ENCODE results near the gene YOD1.

Gene YOD1

GRCh38 chr1:207027206-207027777, 23.7 kb downstream of the YOD1 start:
- no peak overlapping the region for H3K4me3 ChIP-seq (ENCODE audit: low read depth, low read length)
- no peak for DNase-seq (ENCODE audit: low read depth)
- no peak for TF ChIP-seq CTCF (conservative IDR thresholded peaks at IDR 0.05; ENCODE audit: low read depth, low read length)

GRCh38 chr1:207026104-207026534, 24.9 kb downstream of the YOD1 start:
- no peak overlapping the region for H3K4me3 ChIP-seq (ENCODE audit: low read depth, low read length)
- DNase-seq (ENCODE audit: low read depth) = no peak
- no peak for TF ChIP-seq CTCF (conservative IDR thresholded peaks at IDR 0.05; ENCODE audit: low read depth, low read length)

- H3K4me3 ChIP-seq (ENCODE audit: low read depth, low read length) = no peak overlapping the region
- no peak for TF ChIP-seq CTCF (conservative IDR thresholded peaks at IDR 0.05; ENCODE audit: low read depth, low read length)
- peak; percentile 39 for DNase-seq (ENCODE audit: low read depth)
Observed at GRCh38 chr1:207025146-207025880, 25.7 kb downstream of the YOD1 start.

GRCh38 chr1:207024202-207025145, 26.5 kb downstream of the YOD1 start:
- no peak for DNase-seq (ENCODE audit: low read depth)
- H3K4me3 ChIP-seq (ENCODE audit: low read depth, low read length) = no peak overlapping the region
- no peak for TF ChIP-seq CTCF (conservative IDR thresholded peaks at IDR 0.05; ENCODE audit: low read depth, low read length)

- H3K4me3 ChIP-seq (ENCODE audit: low read depth, low read length) = no peak overlapping the region
- no peak for TF ChIP-seq CTCF (conservative IDR thresholded peaks at IDR 0.05; ENCODE audit: low read depth, low read length)
- DNase-seq (ENCODE audit: low read depth) = no peak
Observed at GRCh38 chr1:207022996-207023679, 27.9 kb downstream of the YOD1 start.

GRCh38 chr1:207021876-207022596, 29.0 kb downstream of the YOD1 start:
- DNase-seq (ENCODE audit: low read depth) = no peak
- no peak overlapping the region for H3K4me3 ChIP-seq (ENCODE audit: low read depth, low read length)
- TF ChIP-seq CTCF (conservative IDR thresholded peaks at IDR 0.05; ENCODE audit: low read depth, low read length) = no peak

Measured in choroid plexus epithelial cell (primary cell).